Measurements from ENCODE around the gene PTPRN2. TPM values are rescaled to one million over a fixed set of nuclear protein-coding genes. Genes with fewer than 3 reads are reported as not detected.

Gene PTPRN2
- total and polyA plus RNA-seq, 2 of the 8 experiments (the other 6 are each of a cell fraction or from before 2014, with no cell fraction given), result 2.6 to 4.5 TPM

DNA sequence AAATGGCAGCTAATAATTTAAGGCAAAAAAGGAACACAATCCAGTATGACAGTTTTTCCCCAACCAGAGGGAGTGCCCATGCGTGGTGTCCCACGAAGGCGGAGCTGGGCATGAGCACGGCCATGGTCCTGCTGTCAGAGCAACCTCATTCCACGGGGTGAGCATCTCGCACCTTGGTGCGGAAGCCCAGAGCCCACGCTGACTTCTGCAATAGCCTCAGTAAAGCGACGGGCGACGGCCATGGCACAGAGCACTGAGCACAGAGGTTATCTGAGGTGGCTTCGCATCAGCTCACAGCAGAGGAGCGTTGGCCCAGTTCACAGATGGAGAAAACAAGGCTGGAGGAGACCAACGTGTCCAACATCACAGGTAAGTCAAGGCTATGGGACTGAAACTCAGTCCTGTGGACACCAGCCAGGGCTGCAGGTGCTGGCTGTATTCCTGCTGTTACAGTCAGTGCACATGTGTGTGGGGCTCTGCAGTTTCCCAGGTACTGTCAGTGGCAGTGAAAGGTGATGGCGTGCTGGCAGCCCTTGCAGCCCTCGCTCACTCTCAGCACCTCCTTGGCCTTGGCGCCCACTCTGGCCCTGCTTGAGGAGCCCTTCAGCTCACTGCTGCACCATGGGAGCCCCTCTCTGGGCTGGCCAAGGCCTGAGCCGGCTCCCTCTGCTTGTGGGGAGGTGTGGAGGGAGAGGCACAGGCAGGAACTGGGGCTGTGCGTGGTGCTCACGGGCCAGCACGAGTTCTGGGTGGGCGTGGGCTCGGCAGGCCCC lies 525.6 kb downstream of the PTPRN2 start (continued):
- no peak for TF ChIP-seq RBBP5 (IDR thresholded peaks at IDR 0.05; ENCODE audit: borderline replicate concordance, low read depth, low read length)
- no peak for TF ChIP-seq TAF7 (optimal IDR thresholded peaks at IDR 0.05; ENCODE audit: borderline replicate concordance, low read depth, low read length)
- no peak for TF ChIP-seq MAX (IDR thresholded peaks at IDR 0.05)
- TF ChIP-seq MAFK (IDR thresholded peaks at IDR 0.05; ENCODE audit: low read depth, low read length), result no peak
- TF ChIP-seq BACH1 (IDR thresholded peaks at IDR 0.05; ENCODE audit: low read length), result no peak
- TF ChIP-seq, protein P1, sequence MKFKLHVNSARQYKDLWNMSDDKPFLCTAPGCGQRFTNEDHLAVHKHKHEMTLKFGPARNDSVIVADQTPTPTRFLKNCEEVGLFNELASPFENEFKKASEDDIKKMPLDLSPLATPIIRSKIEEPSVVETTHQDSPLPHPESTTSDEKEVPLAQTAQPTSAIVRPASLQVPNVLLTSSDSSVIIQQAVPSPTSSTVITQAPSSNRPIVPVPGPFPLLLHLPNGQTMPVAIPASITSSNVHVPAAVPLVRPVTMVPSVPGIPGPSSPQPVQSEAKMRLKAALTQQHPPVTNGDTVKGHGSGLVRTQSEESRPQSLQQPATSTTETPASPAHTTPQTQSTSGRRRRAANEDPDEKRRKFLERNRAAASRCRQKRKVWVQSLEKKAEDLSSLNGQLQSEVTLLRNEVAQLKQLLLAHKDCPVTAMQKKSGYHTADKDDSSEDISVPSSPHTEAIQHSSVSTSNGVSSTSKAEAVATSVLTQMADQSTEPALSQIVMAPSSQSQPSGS (IDR thresholded peaks at IDR 0.05; ENCODE audit: low read length), result no peak
- TF ChIP-seq POLR2A (IDR thresholded peaks at IDR 0.05; ENCODE audit: control extremely low read depth in 1 of 2, low read depth in 2 of 2, low read length in 2 of 2), result no peak
- TF ChIP-seq ASH2L (IDR thresholded peaks at IDR 0.05; ENCODE audit: low read length), result no peak
- no peak for TF ChIP-seq BRCA1 (IDR thresholded peaks at IDR 0.05; ENCODE audit: low read depth, low read length)

Measured in H1 (cell line).